ENCODE data around the gene ART5.

ART5 gene

GRCh38 chr11:3641701-3642070, at the start of gene ART5:
TSS of gene ART5 (minus strand) at chr11:3641992. CDS start at chr11:3641862, 130 bp downstream.
- TF ChIP-seq USF1 (IDR thresholded peaks at IDR 0.05) (no peak), EGR1 (IDR thresholded peaks at IDR 0.05) (no peak), MAX (IDR thresholded peaks at IDR 0.05) (no peak), TCF12 (IDR thresholded peaks at IDR 0.05; ENCODE audit: low read depth) (no peak), NFIC (IDR thresholded peaks at IDR 0.05) (no peak), FOXM1 (IDR thresholded peaks at IDR 0.05; ENCODE audit: borderline replicate concordance, low read depth) (no peak), EP300 (IDR thresholded peaks at IDR 0.05; ENCODE audit: borderline replicate concordance) (no peak), ZBTB7A (IDR thresholded peaks at IDR 0.05; ENCODE audit: low read depth) (no peak), RAD21 (IDR thresholded peaks at IDR 0.05; ENCODE audit: low read depth) (no peak), TAF1 (IDR thresholded peaks at IDR 0.05; ENCODE audit: low read depth) (no peak), REST (IDR thresholded peaks at IDR 0.05; ENCODE audit: low read depth) (no peak), CEBPB (IDR thresholded peaks at IDR 0.05) (no peak), CREB1 (IDR thresholded peaks at IDR 0.05; ENCODE audit: low read depth) (no peak), TEAD4 (IDR thresholded peaks at IDR 0.05) (no peak), YY1 (IDR thresholded peaks at IDR 0.05; ENCODE audit: low read depth) (no peak)

GRCh38 chr11:3686751-3687150, 45.0 kb upstream of the ART5 start:
- TF ChIP-seq MAX (IDR thresholded peaks at IDR 0.05): no peak
- no peak for TF ChIP-seq EP300 (IDR thresholded peaks at IDR 0.05; ENCODE audit: borderline replicate concordance)
- no peak for TF ChIP-seq EGR1 (IDR thresholded peaks at IDR 0.05)
- no peak for TF ChIP-seq YY1 (IDR thresholded peaks at IDR 0.05; ENCODE audit: low read depth)
- no peak for TF ChIP-seq USF1 (IDR thresholded peaks at IDR 0.05)
- TF ChIP-seq NFIC (IDR thresholded peaks at IDR 0.05): no peak
- no peak for TF ChIP-seq TAF1 (IDR thresholded peaks at IDR 0.05; ENCODE audit: low read depth)
- TF ChIP-seq REST (IDR thresholded peaks at IDR 0.05; ENCODE audit: low read depth): no peak
- TF ChIP-seq ZBTB7A (IDR thresholded peaks at IDR 0.05; ENCODE audit: low read depth): no peak
- TF ChIP-seq TEAD4 (IDR thresholded peaks at IDR 0.05): no peak
- TF ChIP-seq FOXM1 (IDR thresholded peaks at IDR 0.05; ENCODE audit: borderline replicate concordance, low read depth): no peak
- no peak for TF ChIP-seq RAD21 (IDR thresholded peaks at IDR 0.05; ENCODE audit: low read depth)
- TF ChIP-seq TCF12 (IDR thresholded peaks at IDR 0.05; ENCODE audit: low read depth): no peak
- no peak for TF ChIP-seq CEBPB (IDR thresholded peaks at IDR 0.05)
- TF ChIP-seq CREB1 (IDR thresholded peaks at IDR 0.05; ENCODE audit: low read depth): no peak

GRCh38 chr11:3685923-3686322, 44.1 kb upstream of the ART5 start:
- TF ChIP-seq TCF12 (IDR thresholded peaks at IDR 0.05; ENCODE audit: low read depth) (no peak), CREB1 (IDR thresholded peaks at IDR 0.05; ENCODE audit: low read depth) (no peak), MAX (IDR thresholded peaks at IDR 0.05) (no peak), REST (IDR thresholded peaks at IDR 0.05; ENCODE audit: low read depth) (no peak), TEAD4 (IDR thresholded peaks at IDR 0.05) (no peak), USF1 (IDR thresholded peaks at IDR 0.05) (no peak), FOXM1 (IDR thresholded peaks at IDR 0.05; ENCODE audit: borderline replicate concordance, low read depth) (no peak), RAD21 (IDR thresholded peaks at IDR 0.05; ENCODE audit: low read depth) (no peak), TAF1 (IDR thresholded peaks at IDR 0.05; ENCODE audit: low read depth) (no peak), YY1 (IDR thresholded peaks at IDR 0.05; ENCODE audit: low read depth) (no peak), EP300 (IDR thresholded peaks at IDR 0.05; ENCODE audit: borderline replicate concordance) (no peak), CEBPB (IDR thresholded peaks at IDR 0.05) (no peak), NFIC (IDR thresholded peaks at IDR 0.05) (no peak)

- TF ChIP-seq USF1 (IDR thresholded peaks at IDR 0.05): no peak
- TF ChIP-seq MAX (IDR thresholded peaks at IDR 0.05): no peak
Observed at GRCh38 chr11:3684819-3685172, 43.0 kb upstream of the ART5 start.

Measured in Ishikawa (cell line).